Kidney (tissue), 14 donors: ENCODE measurements around the gene APBB3. TPM values are rescaled to one million over a fixed set of nuclear protein-coding genes. Genes with fewer than 3 reads are reported as not detected.

Source experiments
- DNase-seq, 5 donors: peaks; one replicate each; pipeline ENCODE4 v3.0.0-alpha.2; 2013 to 2020
- FAIRE-seq: peaks from 2 replicates; lab custom pipeline; 2012; peaks lifted over from hg19 to GRCh38; lab: Jason Lieb, UNC
- H3K27ac ChIP-seq, 2 donors: one replicate each; pipeline ENCODE4 v1.7.0; 2013; ENCODE audit warnings: low read depth in 2 of 2, low read length in 2 of 2, inconsistent platforms in 1 of 2
- H3K27me3 ChIP-seq: one replicate; pipeline ENCODE4 v1.7.1; 2013; ENCODE audit warnings: low read length, inconsistent platforms; ENCODE audit not compliant: control insufficient read depth, insufficient read depth
- H3K36me3 ChIP-seq, 3 donors: one replicate each; pipeline versions ENCODE4 v1.7.0 to v1.7.1; 2013; ENCODE audit warnings: low read length in 3 of 3, control low read depth in 1 of 3, inconsistent platforms in 1 of 3; ENCODE audit not compliant: insufficient read depth in 3 of 3, control insufficient read depth in 2 of 3
- H3K4me1 ChIP-seq, 3 donors: one replicate each; pipeline versions ENCODE4 v1.7.0 to v1.7.1; 2013; ENCODE audit warnings: low read length in 3 of 3, inconsistent platforms in 1 of 3, low read depth in 1 of 3; ENCODE audit not compliant: control insufficient read depth in 2 of 3, insufficient read depth in 2 of 3
- H3K4me3 ChIP-seq, 3 donors: one replicate each; pipeline versions ENCODE4 v1.7.0 to v1.8.1; 2013; ENCODE audit warnings: low read length in 3 of 3, control low read depth in 1 of 3, inconsistent platforms in 1 of 3
- H3K9ac ChIP-seq, 3 donors: one replicate each; pipeline versions ENCODE4 v1.7.0 to v1.7.1; 2013; ENCODE audit warnings: low read length in 3 of 3, control low read depth in 1 of 3, inconsistent platforms in 1 of 3
- H3K9me3 ChIP-seq, 3 donors: one replicate each; pipeline versions ENCODE4 v1.7.0 to v1.7.1; 2013; ENCODE audit warnings: low read length in 3 of 3, control low read depth in 1 of 3, inconsistent platforms in 1 of 3; ENCODE audit not compliant: control insufficient read depth in 2 of 3, insufficient read depth in 1 of 3
- CTCF ChIP-seq: IDR thresholded peaks from 3 replicates; pipeline ENCODE4 v1.5.1; 2012; ENCODE audit warnings: mild to moderate bottlenecking, moderate library complexity, borderline replicate concordance; ENCODE audit not compliant: insufficient read depth; ENCODE audit errors: extremely low read depth
- intact Hi-C: fragments of 100-400 bp; cut with DNase I; formaldehyde crosslinking; loops from one replicate; pipeline ENCODE4 v1.11.1; 2022
- polyA plus RNA-seq: library from polyadenylated mRNA; stranded (reverse); fragments of 350-450 nt; fragmentation: Illumina TruSeq; extraction: RNeasy Lipid Tissue Mini Kit (QIAGEN cat#74804); gene quantifications from one replicate; pipeline ENCODE4 v1.2.3, GENCODE V29; 2014; ENCODE audit warnings: low read depth, low replicate concordance; ENCODE audit not compliant: insufficient read depth
- total RNA-seq: library from RNA; stranded (reverse); fragmentation: NEBNext Ultra II Directional; extraction: Animal tissue kit (Norgen Biotek cat#: 25700); gene quantifications from one replicate; pipeline ENCODE4 v1.2.1, GENCODE V29; 2021
- donor health status: control.
- donor health status: control.
- donor health status: control.
- donor health status: control.
- donor health status: control.
- donor health status: DM: yes; HTN: yes; CAD: no.
- donor health status: Normal renal cell carcinoma (clear cell type).

APBB3 gene
- total and polyA plus RNA-seq, 2 donors from 2014 or later, result 19.6 to 33.9 TPM

- TF ChIP-seq CTCF, result no peak
- H3K27me3 ChIP-seq, result no peaks in the 10 kb centered on the region
- no peak for FAIRE-seq
Measured at GRCh38 chr5:140598836-140599235, 34.4 kb upstream of the APBB3 start.

DNA sequence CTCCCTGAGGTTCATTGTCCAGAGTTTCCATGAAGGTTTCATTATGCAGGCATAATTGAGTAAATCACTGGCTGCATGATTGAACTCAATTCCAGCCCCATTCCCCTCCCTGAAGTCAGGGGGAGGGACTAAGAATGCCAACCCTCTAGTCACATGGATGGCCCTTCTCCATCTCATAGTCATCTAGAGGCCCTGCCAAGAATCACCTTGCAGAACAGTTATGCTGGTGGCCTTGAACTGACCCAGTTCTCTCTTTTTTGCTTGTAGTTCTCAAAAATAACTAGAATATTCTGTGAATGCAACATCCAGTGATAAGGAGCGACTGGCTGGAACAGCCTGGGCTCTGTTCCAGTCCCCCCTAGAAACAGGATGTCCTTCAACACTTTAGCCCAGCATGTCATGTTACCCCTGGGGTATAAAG lies 31.9 kb upstream of the APBB3 start:
- no peaks in the 10 kb centered on the region for H3K36me3 ChIP-seq
- intact Hi-C loops, result no loop called here
- H3K4me1 ChIP-seq, result peaks cover 0 to 5% (median 0%) of the 10 kb centered on the region in 3 donors
- no peaks in the 10 kb centered on the region for H3K27me3 ChIP-seq
- H3K4me3 ChIP-seq, result no peak overlapping the region
- no peak overlapping the region for H3K9ac ChIP-seq
- DNase-seq (no peak), FAIRE-seq (no peak)
- no peaks in the 10 kb centered on the region for H3K9me3 ChIP-seq
- no peak for TF ChIP-seq CTCF
- H3K27ac ChIP-seq, result peak overlapping the region in 1 of 2 donors; percentile 37

More at GRCh38 chr5:140598836-140599235, 34.4 kb upstream of the APBB3 start:
- DNase-seq, result no peak
- H3K9me3 ChIP-seq, result no peaks in the 10 kb centered on the region
- no peak overlapping the region for H3K9ac ChIP-seq
- no peak overlapping the region for H3K4me3 ChIP-seq
- no peaks in the 10 kb centered on the region for H3K36me3 ChIP-seq
- intact Hi-C loops, result no loop called here
- no peak overlapping the region for H3K27ac ChIP-seq
- peaks cover 0 to 5% (median 0%) of the 10 kb centered on the region in 3 donors for H3K4me1 ChIP-seq

GRCh38 chr5:140595538-140596300 lies 31.3 kb upstream of the APBB3 start:
- no peak for TF ChIP-seq CTCF
- H3K27me3 ChIP-seq, result no peaks in the 10 kb centered on the region
- H3K9me3 ChIP-seq, result no peaks in the 10 kb centered on the region
- no peak overlapping the region for H3K9ac ChIP-seq
- no peak overlapping the region for H3K4me3 ChIP-seq
- peaks cover 0 to 5% (median 0%) of the 10 kb centered on the region in 3 donors for H3K4me1 ChIP-seq
- intact Hi-C loops, result no loop called here
- no peak overlapping the region for H3K27ac ChIP-seq
- no peaks in the 10 kb centered on the region for H3K36me3 ChIP-seq
- DNase-seq (no peak), FAIRE-seq (no peak)
